Stomach (tissue), 9 donors: Measurements from ENCODE around the gene KLK5. TPM values are rescaled to one million over a fixed set of nuclear protein-coding genes. Genes with fewer than 3 reads are reported as not detected.

Experiments used
- DNase-seq, 2 donors: peaks; one replicate each; pipeline versions ENCODE4 v3.0.0 to v3.0.0-alpha.2; 2013 to 2019
- H3K27ac ChIP-seq, 5 donors: fragments of 200-600 bp in 4 of 5; sonication (generic) in 4 of 5; one replicate each; pipeline ENCODE4 v1.5.1; 2013 to 2019; ENCODE audit warnings: mild to moderate bottlenecking in 1 of 5, moderate library complexity in 1 of 5
- H3K27me3 ChIP-seq, 3 donors: fragments of 200-600 bp; sonication (generic); one replicate each; pipeline ENCODE4 v1.5.1; 2017 to 2019; ENCODE audit warnings: mixed run types in 1 of 3
- H3K36me3 ChIP-seq, 4 donors: fragments of 200-600 bp; sonication (generic); 1 replicate in 3 of 4; 2 replicates in 1 of 4; pipeline ENCODE4 v1.5.1; 2016 to 2019
- H3K4me1 ChIP-seq, 4 donors: fragments of 200-600 bp; sonication (generic); one replicate each; pipeline ENCODE4 v1.5.1; 2016 to 2019
- H3K4me3 ChIP-seq, 4 donors: fragments of 200-600 bp; sonication (generic) in 3 of 4; one replicate each; pipeline ENCODE4 v1.5.1; 2016 to 2019; ENCODE audit warnings: mild to moderate bottlenecking in 1 of 4
- H3K9me3 ChIP-seq, 4 donors: fragments of 200-600 bp; sonication (generic); one replicate each; pipeline ENCODE4 v1.5.1; 2016 to 2019
- EP300 ChIP-seq: sonication (generic); formaldehyde crosslinking; IDR thresholded peaks from one replicate; pipeline ENCODE4 v1.6.1; 2017; ENCODE audit warnings: antibody characterized with exemption
- POLR2A ChIP-seq, 4 donors: fragments of 450-650 bp; IDR thresholded peaks; one replicate each; pipeline ENCODE4 v1.6.1; 2016; ENCODE audit warnings: antibody characterized with exemption in 4 of 4, control low read depth in 2 of 4, mild to moderate bottlenecking in 1 of 4, moderate library complexity in 1 of 4
- POLR2AphosphoS5 ChIP-seq, 3 donors: sonication (generic); formaldehyde crosslinking; IDR thresholded peaks; one replicate each; pipeline ENCODE4 v1.6.1; 2016; ENCODE audit warnings: antibody characterized with exemption in 3 of 3
- WGBS, 5 donors: extraction: QIAGEN DNeasy Blood & Tissue Kit in 3 of 5; methylation state at CpG; one replicate each; pipeline versions ENCODE4 v1.1.5 to v1.1.7; 2013 to 2018; 5-methylcytosine and 5-hydroxymethylcytosine counted together
- intact Hi-C: fragments of 100-400 bp; cut with DNase I; formaldehyde crosslinking; loops from one replicate; pipeline ENCODE4 v1.15.1; 2023; ENCODE audit warnings: low total_unique reads
- polyA plus RNA-seq, 3 donors: library from polyadenylated mRNA; stranded (reverse); fragments of 200-250 nt; gene quantifications; one replicate each; pipeline ENCODE4 v1.2.3, GENCODE V29; 2013
- total RNA-seq, 5 donors: library from RNA; depleted of rRNA; stranded (reverse); fragments of >200 nt; gene quantifications; one replicate each; pipeline versions ENCODE4 v1.1.0 to v1.2.3, GENCODE V29; 2014 to 2016
- TF ChIP-seq, protein P1 (sequence below), 7 experiments: fragments of 450-650 bp in 4 of 7; fragments of 200-600 bp in 3 of 7; sonication (generic) in 3 of 7; IDR thresholded peaks; one replicate each; pipeline ENCODE4 v1.5.1; 2016 to 2019; ENCODE audit warnings: antibody characterized with exemption in 7 of 7, control low read depth in 2 of 7, mild to moderate bottlenecking in 1 of 7
- donor health status: healthy with polysubstance abuse.
- donor health status: Bipolar disorder and iron deficiency.
- donor health status: healthy.

The KLK5 gene
- total and polyA plus RNA-seq, 8 donors = 10.4 TPM; not detected in 7

- Histone ChIP-seq H3K27ac (no peak overlapping the region), H3K36me3 (no peaks in the 10 kb centered on the region), H3K4me3 (no peak overlapping the region), H3K9me3 (peaks cover 0 to 3% (median 0%) of the 10 kb centered on the region in 4 donors), H3K27me3 (peaks cover 0 to 29% (median under 1%) of the 10 kb centered on the region in 3 donors), H3K4me1 (no peaks in the 10 kb centered on the region)
- TF ChIP-seq EP300 = no peak
- no peak for TF ChIP-seq POLR2A (IDR thresholded peaks at IDR 0.05)
- no peak for TF ChIP-seq POLR2AphosphoS5 (IDR thresholded peaks at IDR 0.05)
- TF ChIP-seq, protein P1, sequence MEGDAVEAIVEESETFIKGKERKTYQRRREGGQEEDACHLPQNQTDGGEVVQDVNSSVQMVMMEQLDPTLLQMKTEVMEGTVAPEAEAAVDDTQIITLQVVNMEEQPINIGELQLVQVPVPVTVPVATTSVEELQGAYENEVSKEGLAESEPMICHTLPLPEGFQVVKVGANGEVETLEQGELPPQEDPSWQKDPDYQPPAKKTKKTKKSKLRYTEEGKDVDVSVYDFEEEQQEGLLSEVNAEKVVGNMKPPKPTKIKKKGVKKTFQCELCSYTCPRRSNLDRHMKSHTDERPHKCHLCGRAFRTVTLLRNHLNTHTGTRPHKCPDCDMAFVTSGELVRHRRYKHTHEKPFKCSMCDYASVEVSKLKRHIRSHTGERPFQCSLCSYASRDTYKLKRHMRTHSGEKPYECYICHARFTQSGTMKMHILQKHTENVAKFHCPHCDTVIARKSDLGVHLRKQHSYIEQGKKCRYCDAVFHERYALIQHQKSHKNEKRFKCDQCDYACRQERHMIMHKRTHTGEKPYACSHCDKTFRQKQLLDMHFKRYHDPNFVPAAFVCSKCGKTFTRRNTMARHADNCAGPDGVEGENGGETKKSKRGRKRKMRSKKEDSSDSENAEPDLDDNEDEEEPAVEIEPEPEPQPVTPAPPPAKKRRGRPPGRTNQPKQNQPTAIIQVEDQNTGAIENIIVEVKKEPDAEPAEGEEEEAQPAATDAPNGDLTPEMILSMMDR (IDR thresholded peaks at IDR 0.05) = no peak
- 78 to 84% (median 80%) methylated on average over 4 of the region's 4 CpGs for WGBS, 5 donors
- intact Hi-C loops = no loop called here
- DNase-seq = no peak
These were observed 5.7 kb downstream of the KLK5 start for GRCh38 chr19:50947123-50947522.

DNA sequence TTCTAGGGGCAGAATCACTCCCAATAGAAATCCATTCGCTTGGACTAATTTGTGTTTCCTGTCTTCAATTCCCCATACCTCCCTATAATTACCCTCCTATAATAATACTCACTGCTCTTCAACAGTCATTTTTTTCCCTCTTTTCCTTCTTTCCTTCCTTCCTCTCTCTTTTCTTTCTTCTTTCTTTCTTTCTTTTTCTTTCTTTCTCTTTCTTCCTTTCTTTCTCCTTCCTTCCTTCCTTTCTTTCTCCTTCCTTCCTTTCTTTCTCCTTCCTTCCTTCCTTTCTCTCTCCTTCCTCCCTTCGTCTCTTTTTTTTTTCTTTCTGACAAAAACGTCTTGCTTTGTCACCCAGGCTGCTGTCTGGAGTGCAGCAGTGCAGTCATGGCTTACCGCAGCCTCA lies 8.0 kb downstream of the KLK5 start:
- no peak for DNase-seq
- H3K36me3 ChIP-seq = no peaks in the 10 kb centered on the region
- TF ChIP-seq EP300 = no peak
- no peak for TF ChIP-seq POLR2A (IDR thresholded peaks at IDR 0.05)
- TF ChIP-seq POLR2AphosphoS5 (IDR thresholded peaks at IDR 0.05) = no peak
- TF ChIP-seq, protein P1 (IDR thresholded peaks at IDR 0.05) = no peak
- H3K27ac ChIP-seq = no peak overlapping the region
- intact Hi-C loops = no loop called here
- H3K4me1 ChIP-seq = no peaks in the 10 kb centered on the region
- peaks cover 0 to 9% (median 1%) of the 10 kb centered on the region in 4 donors for H3K9me3 ChIP-seq
- H3K4me3 ChIP-seq = no peak overlapping the region
- H3K27me3 ChIP-seq = peaks cover 0 to 14% (median 0%) of the 10 kb centered on the region in 3 donors
- 63 to 71% (median 65%) methylated on average over 4 of the region's 4 CpGs for WGBS, 5 donors

DNA sequence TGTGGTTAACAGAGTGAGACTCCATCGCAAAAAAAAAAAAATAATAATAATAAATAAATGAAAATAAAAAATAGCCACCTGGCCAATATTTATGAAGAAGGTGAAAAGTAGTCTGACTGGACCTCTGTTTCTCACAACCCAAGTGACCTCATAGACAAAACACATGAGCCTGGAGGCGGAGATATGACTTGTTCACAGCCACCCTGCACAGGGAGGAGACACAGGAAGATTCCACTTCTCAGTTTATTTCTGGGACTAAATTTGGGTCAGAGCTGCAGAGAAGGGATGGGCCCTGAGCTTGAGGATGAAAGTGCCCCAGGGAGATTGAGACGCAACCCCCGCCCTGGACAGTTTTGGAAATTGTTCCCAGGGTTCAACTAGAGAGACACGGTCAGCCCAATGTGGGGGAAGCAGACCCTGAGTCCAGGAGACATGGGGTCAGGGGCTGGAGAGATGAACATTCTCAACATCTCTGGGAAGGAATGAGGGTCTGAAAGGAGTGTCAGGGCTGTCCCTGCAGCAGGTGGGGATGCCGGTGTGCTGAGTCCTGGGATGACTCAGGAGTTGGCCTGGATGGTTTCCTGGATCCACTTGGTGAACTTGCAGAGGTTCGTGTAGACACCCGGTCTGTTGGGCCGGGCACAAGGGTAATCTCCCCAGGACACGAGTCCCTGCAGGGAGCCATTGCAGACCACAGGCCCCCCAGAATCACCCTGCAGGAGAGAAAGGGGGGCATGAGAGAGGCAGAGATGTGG lies 9.6 kb downstream of the KLK5 start:
- intact Hi-C loops = no loop called here
- Histone ChIP-seq H3K4me3 (no peak overlapping the region), H3K4me1 (no peaks in the 10 kb centered on the region), H3K9me3 (peaks cover 0 to 13% (median 8%) of the 10 kb centered on the region in 4 donors), H3K27ac (no peak overlapping the region), H3K27me3 (peaks cover 0 to 16% (median 0%) of the 10 kb centered on the region in 3 donors), H3K36me3 (no peaks in the 10 kb centered on the region)
- DNase-seq = no peak
- 78 to 84% (median 80%) methylated on average over 10 of the region's 10 CpGs for WGBS, 5 donors
- TF ChIP-seq POLR2AphosphoS5 (IDR thresholded peaks at IDR 0.05) (no peak), EP300 (no peak), POLR2A (IDR thresholded peaks at IDR 0.05) (no peak)
- TF ChIP-seq, protein P1 (IDR thresholded peaks at IDR 0.05) = no peak

GRCh38 chr19:50939596-50939995 lies 13.2 kb downstream of the KLK5 start:
- peaks cover 0 to 19% (median 0%) of the 10 kb centered on the region in 3 donors for H3K27me3 ChIP-seq
- 72 to 81% (median 77%) methylated on average over 2 of the region's 2 CpGs for WGBS, 5 donors
- TF ChIP-seq POLR2A (IDR thresholded peaks at IDR 0.05) (no peak), POLR2AphosphoS5 (IDR thresholded peaks at IDR 0.05) (no peak)
- TF ChIP-seq, protein P1 (IDR thresholded peaks at IDR 0.05) = no peak
- peaks cover 0 to 13% (median 8%) of the 10 kb centered on the region in 4 donors for H3K9me3 ChIP-seq
- H3K27ac ChIP-seq = no peak overlapping the region
- no peaks in the 10 kb centered on the region for H3K4me1 ChIP-seq
- intact Hi-C loops = no loop called here
- DNase-seq = no peak
- H3K4me3 ChIP-seq = no peak overlapping the region
- H3K36me3 ChIP-seq = no peaks in the 10 kb centered on the region
